Measurements from ENCODE around the gene TAS1R3.

DNA sequence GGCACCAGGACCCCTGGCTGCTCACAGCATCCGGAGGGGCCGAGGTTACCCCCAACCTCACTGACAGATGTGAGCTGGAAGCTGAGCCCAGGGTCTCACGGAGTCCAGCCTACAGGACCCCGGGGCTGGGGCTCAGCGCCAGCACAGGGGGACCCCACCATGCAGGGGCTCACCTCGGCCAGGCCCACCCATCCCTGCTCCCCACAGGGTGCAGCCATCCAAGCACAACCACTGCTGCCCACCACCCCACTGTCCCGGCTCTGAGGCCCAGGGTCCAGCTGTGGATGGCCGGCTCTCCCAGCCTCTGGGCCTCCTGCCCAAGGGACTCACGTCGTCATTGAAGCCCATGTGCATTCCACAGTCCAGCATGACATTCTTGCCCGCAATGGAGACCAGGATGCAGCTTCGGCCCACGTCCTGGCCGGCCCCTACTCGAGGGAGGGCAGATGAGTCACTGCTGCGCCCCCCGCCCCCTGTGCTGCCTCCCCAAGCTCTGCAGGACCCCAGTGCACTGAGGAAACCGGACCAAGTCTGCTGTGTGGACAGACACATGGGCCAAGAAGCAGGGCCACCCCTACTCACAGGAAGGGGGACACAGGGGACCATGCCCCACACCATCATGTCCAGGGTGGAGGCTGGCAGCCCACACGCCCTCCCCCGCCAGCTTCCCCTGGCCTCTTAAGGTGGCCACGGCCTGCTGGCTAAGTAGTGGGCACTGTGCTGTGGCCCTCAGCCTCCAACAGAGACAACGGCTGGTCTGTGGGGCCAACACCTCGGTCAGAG lies 10.2 kb upstream of the TAS1R3 start:
- TF ChIP-seq POLR2A (IDR thresholded peaks at IDR 0.05) (no peak), EP300 (IDR thresholded peaks at IDR 0.05) (no peak), CTCF (IDR thresholded peaks at IDR 0.05) (no peak)
